HG03108 (cell line): Measurements from ENCODE around the gene TMEM232.
"Not testable (repeated sequence)": the region's sequence is repeated elsewhere in the genome, so short reads cannot be mapped to it uniquely, and the experiment has no call there.

Source experiments
- ATAC-seq: cut with Tn5 transposase; IDR thresholded peaks from one replicate; pipeline ENCODE4 v1.9.1; 2021; ENCODE audit warnings: moderate library complexity; ENCODE audit not compliant: unreplicated experiment

Gene TMEM232

GRCh38 chr5:110536120-110537115 lies 190.1 kb downstream of the TMEM232 start:
- no peak for ATAC-seq

- not testable (repeated sequence) for ATAC-seq
These were observed 191.3 kb downstream of the TMEM232 start for GRCh38 chr5:110535146-110535545.

- ATAC-seq: no peak
These were observed 200.7 kb downstream of the TMEM232 start for GRCh38 chr5:110525762-110526161.

GRCh38 chr5:110517396-110517795 lies 209.1 kb downstream of the TMEM232 start:
- ATAC-seq: no peak

- no peak for ATAC-seq
These were observed 212.4 kb downstream of the TMEM232 start for GRCh38 chr5:110514030-110514429.

- ATAC-seq: no peak
These were observed 214.2 kb downstream of the TMEM232 start for GRCh38 chr5:110512266-110512665.

- no peak for ATAC-seq
These were observed 216.3 kb downstream of the TMEM232 start for GRCh38 chr5:110510146-110510545.

- no peak for ATAC-seq
These were observed 218.5 kb downstream of the TMEM232 start for GRCh38 chr5:110507972-110508371.

- no peak for ATAC-seq
These were observed 220.1 kb downstream of the TMEM232 start for GRCh38 chr5:110506378-110506777.

- ATAC-seq: no peak
These were observed 230.2 kb downstream of the TMEM232 start for GRCh38 chr5:110496276-110496675.

GRCh38 chr5:110492446-110492845 lies 234.0 kb downstream of the TMEM232 start:
- no peak for ATAC-seq

- ATAC-seq: no peak
These were observed 247.6 kb downstream of the TMEM232 start for GRCh38 chr5:110478895-110479294.

GRCh38 chr5:110477911-110478310 lies 248.6 kb downstream of the TMEM232 start:
- ATAC-seq: no peak

- no peak for ATAC-seq
These were observed 250.3 kb downstream of the TMEM232 start for GRCh38 chr5:110476164-110476563.

- ATAC-seq: no peak
These were observed 250.9 kb downstream of the TMEM232 start for GRCh38 chr5:110475529-110475928.

GRCh38 chr5:110469486-110469885 lies 257.0 kb downstream of the TMEM232 start:
- ATAC-seq: no peak

- no peak for ATAC-seq
These were observed 263.4 kb downstream of the TMEM232 start for GRCh38 chr5:110463106-110463505.

- no peak for ATAC-seq
These were observed 265.6 kb downstream of the TMEM232 start for GRCh38 chr5:110460837-110461236.

- ATAC-seq: no peak
These were observed 268.2 kb downstream of the TMEM232 start for GRCh38 chr5:110458313-110458712.

GRCh38 chr5:110442856-110443255 lies 283.6 kb downstream of the TMEM232 start:
- ATAC-seq: no peak

- no peak for ATAC-seq
These were observed 285.4 kb downstream of the TMEM232 start for GRCh38 chr5:110441035-110441434.

- ATAC-seq: no peak
These were observed 286.4 kb downstream of the TMEM232 start for GRCh38 chr5:110440058-110440457.
